ENCODE measurements around the gene CD84.
"Not testable (repeated sequence)": the region's sequence is repeated elsewhere in the genome, so short reads cannot be mapped to it uniquely, and the experiment has no call there.

The CD84 gene

GRCh38 chr1:160610569-160611242 is 31.4 kb upstream of the CD84 start:
- no peak for DNase-seq (ENCODE audit: low read depth in 2 of 2, low spot score in 1 of 2)

DNA sequence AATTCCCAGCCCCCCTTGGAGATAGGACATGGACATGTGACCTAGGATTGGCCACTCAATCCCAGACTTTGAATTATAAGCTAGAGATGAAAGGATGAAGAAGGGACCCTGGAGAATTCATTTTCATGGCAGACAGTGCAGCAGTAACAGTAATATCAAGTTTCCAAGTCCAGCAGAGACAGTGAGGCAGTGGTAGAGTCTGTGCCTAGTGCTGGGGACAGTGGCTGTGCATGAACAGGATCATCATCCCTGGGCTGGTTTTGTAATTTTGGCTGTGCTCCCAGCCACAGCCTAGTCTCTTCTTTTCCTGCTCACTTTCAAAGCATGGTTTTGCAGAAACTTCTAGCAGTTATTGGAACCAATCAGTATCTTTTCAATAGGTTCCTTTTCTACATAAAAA is 29.6 kb upstream of the CD84 start:
- no peak for DNase-seq (ENCODE audit: low read depth in 2 of 2, low spot score in 1 of 2)

DNA sequence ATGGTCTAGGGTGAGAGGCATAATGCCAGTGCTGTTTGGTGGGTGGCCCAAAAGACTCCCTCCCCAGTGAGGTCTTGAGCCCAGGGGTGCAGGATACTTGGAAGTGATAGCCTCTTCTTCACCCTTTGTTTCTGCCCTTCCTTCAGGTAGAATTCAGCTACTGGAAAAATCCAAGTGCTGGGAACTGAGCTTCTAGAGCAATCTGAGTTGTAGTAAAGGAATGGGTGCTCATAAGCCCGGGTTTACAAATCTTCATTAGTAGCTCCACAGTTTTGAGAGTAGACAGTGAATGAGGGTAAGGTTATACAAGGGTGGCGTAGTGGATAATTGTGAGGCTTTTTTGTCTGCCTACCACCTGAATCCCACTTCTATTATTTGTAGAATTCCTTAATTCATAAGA is 29.2 kb upstream of the CD84 start:
- no peak for DNase-seq (ENCODE audit: low read depth in 2 of 2, low spot score in 1 of 2)

DNA sequence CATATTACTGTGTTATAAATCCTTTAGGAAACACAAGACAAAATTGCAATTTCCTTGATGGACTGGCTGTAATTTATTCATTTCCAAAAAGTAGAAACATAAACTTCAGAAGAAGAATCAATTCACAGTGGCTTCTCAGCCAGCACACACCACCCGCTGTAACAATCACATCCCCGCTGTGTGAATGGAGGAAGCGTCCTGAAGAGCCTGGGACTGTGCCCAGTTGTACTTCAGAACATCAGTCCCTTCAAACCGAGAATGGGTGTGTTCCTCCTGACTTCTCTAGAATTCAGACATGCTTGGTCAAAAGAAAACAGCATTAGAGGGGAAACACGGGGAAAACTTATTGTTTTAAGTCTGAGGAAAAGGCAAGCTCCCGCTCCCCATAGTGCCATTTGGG is 28.8 kb upstream of the CD84 start:
- no peak for DNase-seq (ENCODE audit: low read depth in 2 of 2, low spot score in 1 of 2)

DNA sequence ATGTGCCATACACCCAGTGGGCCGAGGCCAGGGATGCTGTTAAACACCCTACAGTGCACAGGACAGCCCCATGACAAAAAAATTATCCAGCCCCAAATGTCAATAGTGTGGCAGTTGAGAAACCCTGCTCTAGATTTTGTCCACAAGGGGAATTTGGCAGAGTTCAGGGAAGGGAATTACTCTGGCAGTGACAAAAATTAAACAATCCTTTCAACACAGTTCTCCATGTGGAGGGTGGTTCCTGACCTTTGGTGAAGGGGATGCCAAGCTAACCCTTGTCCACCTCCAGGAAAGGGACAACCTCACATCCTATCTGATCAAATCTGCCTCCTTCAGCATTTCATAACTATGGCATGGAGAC is 28.4 kb upstream of the CD84 start:
- no peak for DNase-seq (ENCODE audit: low read depth in 2 of 2, low spot score in 1 of 2)

DNA sequence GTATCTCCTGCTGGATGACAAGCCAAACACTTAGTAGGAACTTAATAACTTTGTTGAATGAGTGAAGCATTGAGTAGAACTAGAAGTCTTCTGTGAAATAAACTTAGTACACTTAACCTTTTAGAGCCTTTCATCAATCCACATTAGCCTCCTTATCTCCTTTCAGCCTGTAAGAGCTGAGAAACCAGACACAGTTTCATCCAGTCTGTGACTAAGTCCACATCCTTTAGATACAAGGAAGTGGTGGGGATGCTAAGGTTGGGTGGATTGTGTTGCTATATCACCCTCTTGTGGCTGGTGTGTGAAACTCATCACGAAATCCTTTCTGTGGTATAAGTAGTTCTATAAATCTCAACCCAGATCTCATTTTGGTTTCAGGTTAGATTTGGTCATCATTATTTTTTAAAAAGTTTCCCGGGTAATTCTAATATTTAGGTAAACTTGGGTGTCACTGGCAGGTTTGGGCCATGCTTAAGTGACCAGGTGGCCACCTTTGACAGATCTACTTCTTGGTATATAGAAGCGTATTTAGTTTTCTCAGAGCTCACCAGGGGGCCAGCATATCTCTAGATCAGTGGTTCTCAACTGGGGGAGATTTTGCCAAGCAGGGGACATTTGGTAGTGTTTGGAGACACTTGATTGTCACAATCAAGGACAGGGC is 27.8 kb upstream of the CD84 start:
- peak in 1 of 2 donors; percentile 34 for DNase-seq (ENCODE audit: low read depth in 2 of 2, low spot score in 1 of 2)

- DNase-seq (ENCODE audit: low read depth in 2 of 2, low spot score in 1 of 2) = no peak
These were observed 27.3 kb upstream of the CD84 start for GRCh38 chr1:160606611-160607010.

GRCh38 chr1:160605792-160606479 is 26.6 kb upstream of the CD84 start:
- no peak for DNase-seq (ENCODE audit: low read depth in 2 of 2, low spot score in 1 of 2)

- DNase-seq (ENCODE audit: low read depth in 2 of 2, low spot score in 1 of 2) = no peak
These were observed 25.9 kb upstream of the CD84 start for GRCh38 chr1:160605205-160605604.

GRCh38 chr1:160597705-160598104 is 18.4 kb upstream of the CD84 start:
- no peak for DNase-seq (ENCODE audit: low read depth in 2 of 2, low spot score in 1 of 2)

- DNase-seq (ENCODE audit: low read depth in 2 of 2, low spot score in 1 of 2) = no peak
These were observed 17.8 kb upstream of the CD84 start for GRCh38 chr1:160597051-160597450.

DNA sequence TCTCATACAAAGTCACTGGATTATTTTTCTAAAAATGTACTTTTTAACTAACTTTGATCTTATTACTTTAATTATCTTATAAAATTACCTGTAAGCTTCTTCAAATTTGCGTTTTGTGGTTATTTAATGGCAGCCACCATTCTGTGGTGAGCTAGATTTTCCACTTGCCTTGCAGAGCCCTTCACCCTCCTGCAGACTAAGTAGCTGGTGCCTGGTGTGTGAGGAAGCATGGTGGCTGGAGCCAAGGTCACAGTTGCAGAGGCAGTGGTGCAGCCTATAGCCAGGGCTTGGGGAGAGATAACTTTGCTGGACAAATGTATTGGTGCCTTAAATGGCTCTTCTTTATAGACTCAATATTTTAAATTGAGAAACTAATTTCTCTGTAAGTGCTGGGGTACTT is 11.2 kb upstream of the CD84 start:
- no peak for DNase-seq (ENCODE audit: low read depth in 2 of 2, low spot score in 1 of 2)

DNA sequence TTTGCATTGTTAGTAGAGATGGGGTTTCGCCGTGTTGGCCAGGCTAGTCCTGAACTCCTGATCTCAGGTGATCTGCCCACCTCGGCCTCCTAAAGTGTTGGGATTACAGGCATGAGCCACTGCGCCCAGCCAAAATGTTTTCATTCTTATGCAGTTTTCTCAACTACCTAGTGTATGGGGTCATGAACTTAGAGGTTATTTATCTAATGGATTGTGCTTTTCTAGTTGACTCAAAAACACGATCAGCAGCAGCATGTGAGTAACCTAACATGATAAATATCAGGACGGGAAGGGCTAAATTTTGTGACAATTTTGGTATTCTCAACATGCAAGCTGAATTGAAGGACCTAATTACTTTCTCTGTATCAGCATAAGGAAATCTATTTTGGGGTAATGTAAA is 9.2 kb upstream of the CD84 start:
- no peak for DNase-seq (ENCODE audit: low read depth in 2 of 2, low spot score in 1 of 2)

GRCh38 chr1:160584784-160585183 is 5.5 kb upstream of the CD84 start:
- no peak for DNase-seq (ENCODE audit: low read depth in 2 of 2, low spot score in 1 of 2)

DNA sequence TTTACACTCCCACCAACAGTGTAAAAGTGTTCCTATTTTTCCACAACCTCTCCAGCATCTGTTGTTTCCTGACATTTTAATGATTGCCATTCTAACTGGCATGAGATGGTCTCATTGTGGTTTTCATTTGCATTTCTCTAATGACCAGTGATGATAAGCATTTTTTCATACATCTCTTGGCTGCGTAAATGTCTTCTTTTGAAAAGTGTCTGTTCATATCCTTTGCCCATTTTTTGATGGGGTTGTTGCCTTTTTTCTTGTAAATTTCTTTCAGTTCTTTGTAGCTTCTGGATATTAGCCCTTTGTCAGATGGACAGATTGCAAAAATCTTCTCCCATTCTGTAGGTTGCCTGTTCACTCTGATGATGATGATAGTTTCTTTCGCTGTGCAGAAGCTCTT is 3.7 kb upstream of the CD84 start:
- not testable (repeated sequence) for DNase-seq (ENCODE audit: low read depth in 2 of 2, low spot score in 1 of 2)

DNA sequence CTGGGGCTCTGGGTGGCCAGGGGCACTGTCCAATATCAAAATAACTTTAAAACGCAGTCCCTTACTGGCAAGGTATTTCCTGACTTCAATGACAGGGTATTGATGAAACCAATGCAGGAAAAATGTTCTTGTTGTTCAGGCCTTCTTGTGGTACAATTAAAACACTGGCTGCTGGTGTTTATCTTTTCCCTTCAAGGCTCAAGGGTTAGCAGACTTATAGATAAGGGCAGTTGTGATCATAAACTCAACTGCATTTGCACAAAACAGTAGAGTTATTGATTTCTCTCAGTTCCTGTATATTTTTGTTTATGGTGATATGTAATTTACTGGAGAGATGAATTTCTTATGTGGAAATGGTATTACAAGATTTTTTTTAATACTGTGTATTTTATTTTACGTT is 2.7 kb upstream of the CD84 start:
- no peak for DNase-seq (ENCODE audit: low read depth in 2 of 2, low spot score in 1 of 2)

DNA sequence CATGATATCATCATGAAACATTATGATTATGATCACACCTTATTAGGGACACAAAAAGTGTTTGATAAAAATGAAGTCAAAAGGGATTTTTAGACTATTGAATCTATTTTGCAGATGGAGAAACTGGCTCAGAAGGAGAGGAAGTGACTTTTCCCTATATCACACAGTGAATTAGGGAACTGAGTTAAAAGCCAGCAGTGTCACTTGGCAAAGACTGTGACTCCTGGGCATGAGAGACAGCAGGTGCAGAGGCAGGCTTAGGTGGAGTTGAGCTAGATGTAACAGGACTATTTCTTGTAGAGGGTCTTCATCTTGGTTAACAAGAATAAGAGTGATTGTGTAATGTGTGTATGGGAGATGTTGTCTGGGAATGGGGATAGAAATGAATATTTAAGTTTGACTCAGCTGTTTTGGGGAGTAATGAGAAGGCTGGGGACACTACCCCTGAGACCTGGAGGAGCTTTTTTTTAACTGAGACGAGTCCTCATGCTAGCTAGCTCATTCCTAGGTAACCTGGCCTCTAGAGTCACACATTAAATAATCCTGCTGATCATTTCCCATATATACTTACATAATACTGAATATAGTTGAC is 1.0 kb upstream of the CD84 start:
- no peak for DNase-seq (ENCODE audit: low read depth in 2 of 2, low spot score in 1 of 2)

DNA sequence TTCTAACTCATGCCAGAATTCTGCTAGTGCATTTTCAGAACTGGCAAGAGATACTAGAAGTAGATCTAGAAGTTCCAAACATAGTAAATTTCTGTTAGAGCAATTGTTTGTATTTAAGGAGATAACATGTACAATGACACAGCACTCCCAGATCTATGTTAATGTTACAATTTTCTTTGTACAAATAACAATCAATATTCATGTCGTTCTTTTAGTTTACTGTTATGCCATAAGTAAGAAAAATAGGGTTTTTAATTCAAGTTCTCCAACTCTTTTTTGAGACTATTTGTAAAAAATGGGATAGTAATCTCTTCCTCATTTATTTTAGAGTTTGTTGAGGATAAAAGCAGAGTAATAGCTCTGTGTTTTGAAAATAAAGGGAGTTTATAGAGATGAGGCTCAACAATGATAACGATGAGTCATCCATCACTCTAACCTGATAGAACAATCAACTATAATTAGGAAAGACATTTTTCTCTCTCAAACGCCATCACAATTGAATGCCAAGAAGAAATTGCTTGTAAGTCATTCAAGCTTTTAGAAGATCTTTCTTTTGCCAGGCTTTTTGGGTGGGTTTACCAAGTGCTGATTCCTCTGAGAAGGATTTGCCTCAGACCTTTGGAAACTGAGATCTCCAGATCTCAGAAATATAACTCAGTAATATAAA is 638 bp downstream of the CD84 start:
- no peak for DNase-seq (ENCODE audit: low read depth in 2 of 2, low spot score in 1 of 2)

DNA sequence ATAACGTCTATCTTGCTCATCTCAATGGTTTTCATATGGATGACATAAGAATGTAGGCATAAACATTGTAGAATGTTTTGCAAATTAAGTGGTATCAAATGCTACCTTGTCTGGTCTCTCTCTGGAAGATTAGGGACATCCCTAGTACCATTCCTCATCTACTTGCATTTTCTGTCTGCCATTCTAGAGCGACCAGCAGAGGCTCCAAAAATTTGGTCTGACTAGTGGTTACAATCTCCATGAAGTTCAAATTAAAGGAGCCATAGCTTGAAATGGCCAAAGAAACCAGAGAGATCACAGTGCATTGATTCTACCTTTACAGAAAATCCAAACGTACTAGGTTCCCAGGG is 1.1 kb downstream of the CD84 start:
- DNase-seq (ENCODE audit: low read depth in 2 of 2, low spot score in 1 of 2) = no peak

- no peak for DNase-seq (ENCODE audit: low read depth in 2 of 2, low spot score in 1 of 2)
These were observed 1.6 kb downstream of the CD84 start for GRCh38 chr1:160577671-160578070.

- no peak for DNase-seq (ENCODE audit: low read depth in 2 of 2, low spot score in 1 of 2)
These were observed 2.4 kb downstream of the CD84 start for GRCh38 chr1:160576884-160577283.

DNA sequence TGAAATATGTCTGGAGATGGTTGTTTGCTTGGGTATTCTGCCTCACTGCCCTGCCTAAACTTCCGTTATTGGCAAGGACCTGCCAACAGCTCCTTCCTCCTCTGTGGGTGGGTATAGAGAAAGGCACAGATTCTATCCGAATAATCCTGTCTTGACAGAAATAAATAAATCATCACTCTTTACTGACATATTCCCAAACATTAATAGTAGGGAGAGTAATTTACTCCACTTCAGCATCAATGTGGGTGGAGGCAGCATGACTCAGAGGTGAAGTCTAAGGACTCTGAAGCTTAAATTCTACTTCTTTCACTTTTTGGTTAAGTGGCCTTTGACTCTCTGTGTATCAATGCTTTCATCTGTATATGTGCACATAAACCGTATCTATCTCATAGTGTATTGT is 2.9 kb downstream of the CD84 start:
- DNase-seq (ENCODE audit: low read depth in 2 of 2, low spot score in 1 of 2) = no peak

All from stimulated activated CD8-positive, alpha-beta memory T cell treated with anti-CD3 and anti-CD28 coated beads, Interleukin-4, amount 100 ng/mL, for 1 hour (primary cell).